ENCODE data around the gene BBS2.

- TF ChIP-seq, protein P1, sequence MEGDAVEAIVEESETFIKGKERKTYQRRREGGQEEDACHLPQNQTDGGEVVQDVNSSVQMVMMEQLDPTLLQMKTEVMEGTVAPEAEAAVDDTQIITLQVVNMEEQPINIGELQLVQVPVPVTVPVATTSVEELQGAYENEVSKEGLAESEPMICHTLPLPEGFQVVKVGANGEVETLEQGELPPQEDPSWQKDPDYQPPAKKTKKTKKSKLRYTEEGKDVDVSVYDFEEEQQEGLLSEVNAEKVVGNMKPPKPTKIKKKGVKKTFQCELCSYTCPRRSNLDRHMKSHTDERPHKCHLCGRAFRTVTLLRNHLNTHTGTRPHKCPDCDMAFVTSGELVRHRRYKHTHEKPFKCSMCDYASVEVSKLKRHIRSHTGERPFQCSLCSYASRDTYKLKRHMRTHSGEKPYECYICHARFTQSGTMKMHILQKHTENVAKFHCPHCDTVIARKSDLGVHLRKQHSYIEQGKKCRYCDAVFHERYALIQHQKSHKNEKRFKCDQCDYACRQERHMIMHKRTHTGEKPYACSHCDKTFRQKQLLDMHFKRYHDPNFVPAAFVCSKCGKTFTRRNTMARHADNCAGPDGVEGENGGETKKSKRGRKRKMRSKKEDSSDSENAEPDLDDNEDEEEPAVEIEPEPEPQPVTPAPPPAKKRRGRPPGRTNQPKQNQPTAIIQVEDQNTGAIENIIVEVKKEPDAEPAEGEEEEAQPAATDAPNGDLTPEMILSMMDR (conservative IDR thresholded peaks at IDR 0.05 in 1 of 2, IDR thresholded peaks at IDR 0.05 in 1 of 2; ENCODE audit: extremely low read depth in 1 of 2, insufficient read depth in 1 of 2, low read depth in 1 of 2, low read length in 2 of 2): no peak
- TF ChIP-seq EZH2 (IDR thresholded peaks at IDR 0.05; ENCODE audit: borderline replicate concordance, low read length): no peak
Measured at GRCh38 chr16:56438038-56438437, 81.8 kb downstream of the BBS2 start.

Data from mammary epithelial cell (primary cell).